ENCODE results near the gene CXXC5. TPM values are rescaled to one million over a fixed set of nuclear protein-coding genes. Genes with fewer than 3 reads are reported as not detected.
"Not testable (repeated sequence)": the region's sequence is repeated elsewhere in the genome, so short reads cannot be mapped to it uniquely, and the experiment has no call there.

The CXXC5 gene
- total RNA-seq, 1 donor from 2014 or later = 41.9 TPM

- Histone ChIP-seq H3K9me3 (no peaks in the 10 kb centered on the region), H3K36me3 (no peaks in the 10 kb centered on the region), H3K4me1 (peaks cover 8 to 27% of the 10 kb centered on the region in 2 donors), H3K27me3 (no peaks in the 10 kb centered on the region), H3K4me3 (peak overlapping the region; percentile 59 to 60), H3K27ac (peak overlapping the region; percentile 24 to 66)
- peak in 1 of 2 donors; percentile 83 for DNase-seq (ENCODE audit: low spot score in 2 of 2)
- intact Hi-C loops (cut with DNase I) = loop anchor here (2.0 to 5.0 kb wide), 2 partner anchors 57 to 74 kb away; no protein-coding TSS in a partner anchor
- TF ChIP-seq CTCF (IDR thresholded peaks at IDR 0.05) = no peak
These were observed 62.3 kb downstream of the CXXC5 start for GRCh38 chr5:139710319-139711066.

GRCh38 chr5:139711067-139711905, 63.1 kb downstream of the CXXC5 start:
- H3K36me3 ChIP-seq = no peaks in the 10 kb centered on the region
- H3K9me3 ChIP-seq = no peaks in the 10 kb centered on the region
- DNase-seq (ENCODE audit: low spot score in 2 of 2) = peak in 1 of 2 donors; percentile 84
- H3K27me3 ChIP-seq = no peaks in the 10 kb centered on the region
- peak overlapping the region; percentile 59 to 60 for H3K4me3 ChIP-seq
- intact Hi-C loops (cut with DNase I) = loop anchor here (2.0 to 5.0 kb wide), 2 partner anchors 56 to 74 kb away; no protein-coding TSS in a partner anchor
- H3K27ac ChIP-seq = peak overlapping the region; percentile 66 to 71
- peaks cover 8 to 27% of the 10 kb centered on the region in 2 donors for H3K4me1 ChIP-seq
- peak in 1 of 3 experiments; percentile 12 for TF ChIP-seq CTCF (IDR thresholded peaks at IDR 0.05)

- no peaks in the 10 kb centered on the region for H3K9me3 ChIP-seq
- H3K36me3 ChIP-seq = no peaks in the 10 kb centered on the region
- intact Hi-C loops (cut with DNase I) = loop anchor here (2.0 to 5.0 kb wide), 2 partner anchors 55 to 75 kb away; no protein-coding TSS in a partner anchor
- no peak for TF ChIP-seq CTCF (IDR thresholded peaks at IDR 0.05)
- no peaks in the 10 kb centered on the region for H3K27me3 ChIP-seq
- peak overlapping the region; percentile 66 to 71 for H3K27ac ChIP-seq
- no peak for DNase-seq (ENCODE audit: low spot score in 2 of 2)
- peak overlapping the region; percentile 59 to 60 for H3K4me3 ChIP-seq
- peaks cover 8 to 27% of the 10 kb centered on the region in 2 donors for H3K4me1 ChIP-seq
These were observed 63.7 kb downstream of the CXXC5 start for GRCh38 chr5:139711906-139712224.

- intact Hi-C loops (cut with DNase I) = loop anchor here (5.0 kb wide), 1 partner anchor 55 kb away; no protein-coding TSS in a partner anchor
- no peak for TF ChIP-seq CTCF (IDR thresholded peaks at IDR 0.05)
- no peak for DNase-seq (ENCODE audit: low spot score in 2 of 2)
These were observed 64.3 kb downstream of the CXXC5 start for GRCh38 chr5:139712412-139712811.

GRCh38 chr5:139713898-139714297, 65.7 kb downstream of the CXXC5 start:
- not testable (repeated sequence) for H3K27ac ChIP-seq; H3K4me3 ChIP-seq; DNase-seq (ENCODE audit: low spot score in 2 of 2); H3K9me3 ChIP-seq; H3K36me3 ChIP-seq; H3K27me3 ChIP-seq
- peaks cover 4 to 27% of the 10 kb centered on the region in 2 donors for H3K4me1 ChIP-seq
- intact Hi-C loops (cut with DNase I) = loop anchor here (5.0 kb wide), 1 partner anchor 53 kb away; no protein-coding TSS in a partner anchor

More at GRCh38 chr5:139712412-139712811, 64.3 kb downstream of the CXXC5 start:
- Histone ChIP-seq H3K36me3 (no peaks in the 10 kb centered on the region), H3K27ac (peak overlapping the region; percentile 66 to 71), H3K9me3 (no peaks in the 10 kb centered on the region), H3K4me1 (peaks cover 8 to 27% of the 10 kb centered on the region in 2 donors), H3K27me3 (no peaks in the 10 kb centered on the region), H3K4me3 (no peak overlapping the region)

All from ascending aorta (tissue), 2 donors.